Ishikawa (cell line): ENCODE results near the gene NOL4L.

Experiments used
- CEBPB ChIP-seq: IDR thresholded peaks from 2 replicates; pipeline ENCODE4 v1.6.1; 2012
- CREB1 ChIP-seq: IDR thresholded peaks from 2 replicates; pipeline ENCODE4 v1.6.1; 2012; ENCODE audit warnings: low read depth
- EGR1 ChIP-seq: IDR thresholded peaks from 2 replicates; pipeline ENCODE4 v1.6.1; 2012
- EP300 ChIP-seq: IDR thresholded peaks from 2 replicates; pipeline ENCODE4 v1.6.1; 2012; ENCODE audit warnings: borderline replicate concordance
- FOXM1 ChIP-seq: IDR thresholded peaks from 2 replicates; pipeline ENCODE4 v1.6.1; 2012; ENCODE audit warnings: low read depth, borderline replicate concordance
- MAX ChIP-seq: IDR thresholded peaks from 2 replicates; pipeline ENCODE4 v1.6.1; 2012
- NFIC ChIP-seq: IDR thresholded peaks from 2 replicates; pipeline ENCODE4 v1.6.1; 2012
- RAD21 ChIP-seq: IDR thresholded peaks from 2 replicates; pipeline ENCODE4 v1.6.1; 2012; ENCODE audit warnings: low read depth
- REST ChIP-seq: IDR thresholded peaks from 2 replicates; pipeline ENCODE4 v1.6.1; 2012; ENCODE audit warnings: low read depth, mild to moderate bottlenecking
- TAF1 ChIP-seq: IDR thresholded peaks from 2 replicates; pipeline ENCODE4 v1.6.1; 2012; ENCODE audit warnings: low read depth, mild to moderate bottlenecking
- TCF12 ChIP-seq: IDR thresholded peaks from 2 replicates; pipeline ENCODE4 v1.6.1; 2012; ENCODE audit warnings: low read depth
- TEAD4 ChIP-seq: IDR thresholded peaks from 2 replicates; pipeline ENCODE4 v1.6.1; 2012
- USF1 ChIP-seq: IDR thresholded peaks from 2 replicates; pipeline ENCODE4 v1.6.1; 2012
- YY1 ChIP-seq: IDR thresholded peaks from 2 replicates; pipeline ENCODE4 v1.6.1; 2012; ENCODE audit warnings: low read depth
- ZBTB7A ChIP-seq: IDR thresholded peaks from 2 replicates; pipeline ENCODE4 v1.6.1; 2012; ENCODE audit warnings: low read depth

Gene NOL4L

GRCh38 chr20:32476684-32477593 lies 108.2 kb downstream of the NOL4L start:
- TF ChIP-seq NFIC: no peak
- TF ChIP-seq USF1: no peak
- no peak for TF ChIP-seq ZBTB7A
- TF ChIP-seq MAX: no peak
- no peak for TF ChIP-seq EP300
- TF ChIP-seq EGR1: no peak
- no peak for TF ChIP-seq YY1

- TF ChIP-seq TAF1: peak; percentile 42; the same call in 1 of the 2 replicates
- TF ChIP-seq TEAD4: peak; percentile 66; the same call in 1 of the 2 replicates
- no peak for TF ChIP-seq EP300
- TF ChIP-seq RAD21: no peak
- no peak for TF ChIP-seq REST
- TF ChIP-seq CREB1: no peak
- peak; percentile 56; the same call in 1 of the 2 replicates for TF ChIP-seq NFIC
- no peak for TF ChIP-seq EGR1
- TF ChIP-seq ZBTB7A: peak; percentile 91
- no peak for TF ChIP-seq CEBPB
- peak; percentile 51 for TF ChIP-seq MAX
- no peak for TF ChIP-seq FOXM1
- 0 out of 2 replicates have a peak, but pooled peaks have one; percentile 1 for TF ChIP-seq USF1
- TF ChIP-seq TCF12: peak; percentile 55; the same call in 1 of the 2 replicates
- no peak for TF ChIP-seq YY1
Observed at GRCh38 chr20:32474967-32475811, 109.9 kb downstream of the NOL4L start.

- TF ChIP-seq RAD21: no peak
- TF ChIP-seq CREB1: no peak
- TF ChIP-seq NFIC: no peak
- no peak for TF ChIP-seq EP300
- TF ChIP-seq CEBPB: no peak
- no peak for TF ChIP-seq YY1
- no peak for TF ChIP-seq REST
- no peak for TF ChIP-seq MAX
Observed at GRCh38 chr20:32474717-32474966, 110.5 kb downstream of the NOL4L start.

- TF ChIP-seq RAD21: no peak
- no peak for TF ChIP-seq EGR1
- TF ChIP-seq EP300: no peak
- no peak for TF ChIP-seq ZBTB7A
- TF ChIP-seq FOXM1: no peak
- TF ChIP-seq USF1: no peak
- no peak for TF ChIP-seq TEAD4
- no peak for TF ChIP-seq MAX
- no peak for TF ChIP-seq REST
- TF ChIP-seq YY1: no peak
- TF ChIP-seq CEBPB: no peak
- no peak for TF ChIP-seq CREB1
- TF ChIP-seq NFIC: no peak
- no peak for TF ChIP-seq TAF1
- TF ChIP-seq TCF12: no peak
Observed at GRCh38 chr20:32474009-32474716, 111.0 kb downstream of the NOL4L start.
